Subcutaneous adipose tissue (tissue), 4 donors: ENCODE results near the gene TNFRSF17. TPM values are rescaled to one million over a fixed set of nuclear protein-coding genes. Genes with fewer than 3 reads are reported as not detected.
"Not testable (repeated sequence)": the region's sequence is repeated elsewhere in the genome, so short reads cannot be mapped to it uniquely, and the experiment has no call there.

Experiments used
- CTCF ChIP-seq: fragments of 450-650 bp; IDR thresholded peaks from one replicate; pipeline ENCODE4 v1.5.1; 2016; ENCODE audit warnings: low read depth, mild to moderate bottlenecking, control low read depth, antibody characterized with exemption, moderate library complexity
- total RNA-seq, 4 donors: library from RNA; depleted of rRNA; stranded (reverse); fragments of >200 nt; gene quantifications; one replicate each; pipeline ENCODE4 v1.1.0, GENCODE V29; 2016

The TNFRSF17 gene
- not detected for total RNA-seq

GRCh38 chr16:11964761-11965551 lies at the start of gene TNFRSF17:
TSS of gene TNFRSF17 (plus strand) at chr16:11965210. CDS start at chr16:11965325, 115 bp downstream.
- no peak for TF ChIP-seq CTCF

GRCh38 chr16:11915644-11916523 lies 49.1 kb upstream of the TNFRSF17 start, which contains the start of gene GSPT1:
TSS of gene GSPT1 (minus strand) at chr16:11915956. CDS start at chr16:11915720, 236 bp downstream.
- TF ChIP-seq CTCF: no peak

GRCh38 chr16:11916524-11917285 lies 48.3 kb upstream of the TNFRSF17 start:
- TF ChIP-seq CTCF: no peak

- not testable (repeated sequence) for TF ChIP-seq CTCF
Measured at GRCh38 chr16:11941945-11942344, 23.1 kb upstream of the TNFRSF17 start, which contains the start of gene NPIPB2. TSS of gene NPIPB2 (minus strand) at chr16:11942045. CDS start at chr16:11942045, 0 bp downstream.

- no peak for TF ChIP-seq CTCF
Measured at GRCh38 chr16:11946433-11946832, 18.6 kb upstream of the TNFRSF17 start.

GRCh38 chr16:11948819-11949218 lies 16.2 kb upstream of the TNFRSF17 start:
- no peak for TF ChIP-seq CTCF
